Pancreas (tissue), 10 donors: ENCODE data around the gene BCR. TPM values are rescaled to one million over a fixed set of nuclear protein-coding genes. Genes with fewer than 3 reads are reported as not detected.

ENCODE experiments used
- ATAC-seq, 4 donors: fragments of 200-7000 bp; cut with Tn5 transposase; one replicate each; pipeline versions ENCODE4 v1.8.0 to v1.9.1; 2020; ENCODE audit warnings: mild to moderate bottlenecking in 4 of 4, moderate library complexity in 4 of 4
- DNase-seq, 6 donors: peaks; one replicate each; pipeline ENCODE4 v3.0.0-alpha.2; 2020
- FAIRE-seq: peaks from 2 replicates; lab custom pipeline; 2012; peaks lifted over from hg19 to GRCh38; lab: Jason Lieb, UNC
- H3K27ac ChIP-seq, 4 donors: fragments of 200-600 bp; sonication (generic); 1 replicate in 3 of 4; 2 replicates in 1 of 4; pipeline versions ENCODE4 v1.5.0 to v1.8.0; 2020
- H3K27me3 ChIP-seq, 4 donors: fragments of 200-600 bp; one replicate each; pipeline ENCODE4 v1.8.0; 2021
- H3K36me3 ChIP-seq, 3 donors: fragments of 200-600 bp; sonication (generic) in 1 of 3; one replicate each; pipeline versions ENCODE4 v1.5.0 to v1.8.0; 2020 to 2021
- H3K4me1 ChIP-seq, 3 donors: fragments of 200-600 bp; one replicate each; pipeline ENCODE4 v1.8.0; 2021
- H3K4me3 ChIP-seq, 4 donors: fragments of 200-600 bp; sonication (generic) in 2 of 4; one replicate each; pipeline versions ENCODE4 v1.5.0 to v1.8.0; 2020 to 2021
- H3K9me3 ChIP-seq, 4 donors: fragments of 200-600 bp; one replicate each; pipeline ENCODE4 v1.8.0; 2021
- CTCF ChIP-seq, 4 donors: fragments of 200-600 bp; sonication (generic) in 3 of 4; IDR thresholded peaks; one replicate each; pipeline versions ENCODE4 v1.5.0 to v1.8.0; 2021; ENCODE audit warnings: antibody characterized with exemption in 4 of 4
- WGBS, 2 donors: extraction: QIAGEN DNeasy Blood & Tissue Kit; methylation state at CpG; one replicate each; pipeline ENCODE4 v1.1.7; 2013; 5-methylcytosine and 5-hydroxymethylcytosine counted together
- intact Hi-C, 3 donors: fragments of 100-400 bp; cut with DNase I; formaldehyde crosslinking; loops; one replicate each; pipeline versions ENCODE4 v1.11.1 to v1.14.2; 2022
- polyA plus RNA-seq, 2 donors: library from polyadenylated mRNA; stranded (reverse); fragments of 200-250 nt; gene quantifications; one replicate each; pipeline ENCODE4 v1.2.3, GENCODE V29; 2013
- total RNA-seq, 6 donors: library from RNA; stranded (reverse); fragmentation: NEBNext Ultra II Directional in 4 of 6; extraction: Animal tissue kit (Norgen Biotek cat#: 25700) in 4 of 6; gene quantifications; one replicate each; pipeline versions ENCODE4 v1.2.1 to v1.2.4, GENCODE V29; 2021 to 2023
- donor health status: healthy with polysubstance abuse.
- donor health status: DM: no; HTN: no; CAD: no; lungs with moderate emphysema.
- donor health status: DM: no; HTN: no; CAD: no.
- donor health status: control.
- donor health status: control.
- donor health status: Bipolar disorder and iron deficiency.
- donor health status: DM: yes; HTN: yes; CAD: no.
- donor health status: DM: no; HTN: no; CAD: no.
- donor health status: DM: no; HTN: no; CAD: no.
- donor health status: DM: yes; HTN: yes; CAD: no.

Gene BCR
- total and polyA plus RNA-seq, 8 donors, result 15.5 to 35.9 (median 18.1) TPM

- Histone ChIP-seq H3K4me3 (no peak overlapping the region), H3K4me1 (no peaks in the 10 kb centered on the region), H3K36me3 (peaks cover 0 to 39% (median 0%) of the 10 kb centered on the region in 3 donors), H3K27ac (no peak overlapping the region), H3K27me3 (no peaks in the 10 kb centered on the region), H3K9me3 (no peaks in the 10 kb centered on the region)
- FAIRE-seq, result no peak
- WGBS, 2 donors, result 94 to 95% methylated on average over 17 of the region's 17 CpGs
- intact Hi-C loops, result loop anchor here in 1 of 3 donors (10.0 kb wide), 1 partner anchor 114 kb away; no protein-coding TSS in a partner anchor
- ATAC-seq, result no peak
- no peak for DNase-seq
- no peak for TF ChIP-seq CTCF (IDR thresholded peaks at IDR 0.05)
These were observed 108.2 kb downstream of the BCR start for GRCh38 chr22:23288301-23289129.

- ATAC-seq (no peak), FAIRE-seq (no peak), DNase-seq (no peak)
- TF ChIP-seq CTCF (IDR thresholded peaks at IDR 0.05), result no peak
- no peak overlapping the region for H3K4me3 ChIP-seq
- no peaks in the 10 kb centered on the region for H3K4me1 ChIP-seq
- H3K27me3 ChIP-seq, result no peaks in the 10 kb centered on the region
- intact Hi-C loops, result loop anchor here in 1 of 3 donors (10.0 kb wide), 1 partner anchor 114 kb away; no protein-coding TSS in a partner anchor
- no peak overlapping the region for H3K27ac ChIP-seq
- no peaks in the 10 kb centered on the region for H3K9me3 ChIP-seq
- WGBS, 2 donors, result 76 to 87% methylated on average over 5 of the region's 5 CpGs
- peaks cover 0 to 42% (median 0%) of the 10 kb centered on the region in 3 donors for H3K36me3 ChIP-seq
These were observed 108.8 kb downstream of the BCR start for GRCh38 chr22:23289130-23289503.

- peaks cover 0 to 45% (median 0%) of the 10 kb centered on the region in 3 donors for H3K36me3 ChIP-seq
- no peaks in the 10 kb centered on the region for H3K9me3 ChIP-seq
- H3K4me1 ChIP-seq, result no peaks in the 10 kb centered on the region
- no peaks in the 10 kb centered on the region for H3K27me3 ChIP-seq
- ATAC-seq (peak; percentile 73 to 84 (median 77)), FAIRE-seq (no peak), DNase-seq (peak in 4 of 6 donors; percentile 34 to 85 (median 68))
- H3K27ac ChIP-seq, result no peak overlapping the region
- intact Hi-C loops, result loop anchor here in 2 of 3 donors (10.0 kb wide), 2 partner anchors 95 to 115 kb away; no protein-coding TSS in a partner anchor
- H3K4me3 ChIP-seq, result no peak overlapping the region
- 66 to 68% methylated on average over 17 to 18 of the region's 18 CpGs for WGBS, 2 donors
- TF ChIP-seq CTCF (IDR thresholded peaks at IDR 0.05), result peak; percentile 62 to 80 (median 71)
These were observed 109.8 kb downstream of the BCR start for GRCh38 chr22:23289851-23290724.

GRCh38 chr22:23291806-23292452 lies 111.6 kb downstream of the BCR start:
- intact Hi-C loops, result loop anchor here in 1 of 3 donors (10.0 kb wide), 1 partner anchor 93 kb away; no protein-coding TSS in a partner anchor
- Histone ChIP-seq H3K27me3 (no peaks in the 10 kb centered on the region), H3K4me3 (no peak overlapping the region), H3K4me1 (no peaks in the 10 kb centered on the region), H3K27ac (no peak overlapping the region), H3K9me3 (no peaks in the 10 kb centered on the region), H3K36me3 (peaks cover 0 to 36% (median 0%) of the 10 kb centered on the region in 3 donors)
- no peak for TF ChIP-seq CTCF (IDR thresholded peaks at IDR 0.05)
- DNase-seq (peak in 1 of 6 donors; percentile 34), FAIRE-seq (no peak), ATAC-seq (no peak)
- WGBS, 2 donors, result 89 to 96% methylated on average over 13 of the region's 13 CpGs
